ENCODE measurements around the gene RECQL5.

RECQL5 gene

DNA sequence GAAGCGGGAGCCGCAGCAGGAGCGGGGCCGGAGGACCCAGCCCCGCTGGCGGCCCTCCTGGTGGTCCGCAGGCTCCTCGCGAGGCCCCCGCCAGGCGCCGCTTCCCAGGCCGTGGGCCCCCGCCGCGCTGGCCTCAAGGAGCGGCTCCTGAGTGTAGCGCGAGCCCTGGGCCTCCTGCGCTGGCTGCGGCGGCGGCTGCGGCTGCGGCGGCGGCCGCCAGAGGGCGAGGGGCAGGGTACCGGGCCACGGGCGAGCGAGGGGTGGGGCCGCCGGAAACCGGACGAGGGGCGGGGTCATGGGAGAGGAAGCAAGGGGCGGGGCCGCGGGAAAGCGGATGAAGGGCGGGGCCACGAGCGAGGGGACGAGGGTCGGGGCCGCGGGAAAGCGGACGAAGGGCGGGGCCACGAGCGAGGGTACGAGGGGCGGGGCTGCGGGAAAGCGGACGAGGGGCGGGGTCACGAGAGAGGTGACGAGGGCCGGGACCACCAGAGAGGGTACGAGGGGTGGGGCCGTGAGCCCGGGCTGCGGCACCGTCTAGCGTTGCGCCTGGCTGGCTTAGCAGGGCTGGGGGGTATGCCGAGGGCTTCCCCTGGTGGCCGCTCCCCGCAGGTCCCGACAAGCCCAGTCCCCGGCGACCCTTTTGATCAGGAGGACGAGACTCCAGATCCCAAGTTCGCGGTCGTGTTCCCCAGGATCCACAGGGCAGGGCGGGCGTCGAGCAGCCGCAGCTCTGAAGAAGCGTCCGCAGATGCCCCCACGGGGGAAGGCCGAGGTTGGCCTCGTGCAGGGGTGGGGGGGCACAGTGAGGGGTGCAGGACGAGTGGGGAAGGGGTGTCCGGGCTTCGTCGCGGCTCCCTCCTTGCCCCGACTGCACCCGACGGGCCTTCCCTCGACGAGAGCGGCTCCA is 77.7 kb downstream of the RECQL5 start (continued):
- TF ChIP-seq, protein P1, sequence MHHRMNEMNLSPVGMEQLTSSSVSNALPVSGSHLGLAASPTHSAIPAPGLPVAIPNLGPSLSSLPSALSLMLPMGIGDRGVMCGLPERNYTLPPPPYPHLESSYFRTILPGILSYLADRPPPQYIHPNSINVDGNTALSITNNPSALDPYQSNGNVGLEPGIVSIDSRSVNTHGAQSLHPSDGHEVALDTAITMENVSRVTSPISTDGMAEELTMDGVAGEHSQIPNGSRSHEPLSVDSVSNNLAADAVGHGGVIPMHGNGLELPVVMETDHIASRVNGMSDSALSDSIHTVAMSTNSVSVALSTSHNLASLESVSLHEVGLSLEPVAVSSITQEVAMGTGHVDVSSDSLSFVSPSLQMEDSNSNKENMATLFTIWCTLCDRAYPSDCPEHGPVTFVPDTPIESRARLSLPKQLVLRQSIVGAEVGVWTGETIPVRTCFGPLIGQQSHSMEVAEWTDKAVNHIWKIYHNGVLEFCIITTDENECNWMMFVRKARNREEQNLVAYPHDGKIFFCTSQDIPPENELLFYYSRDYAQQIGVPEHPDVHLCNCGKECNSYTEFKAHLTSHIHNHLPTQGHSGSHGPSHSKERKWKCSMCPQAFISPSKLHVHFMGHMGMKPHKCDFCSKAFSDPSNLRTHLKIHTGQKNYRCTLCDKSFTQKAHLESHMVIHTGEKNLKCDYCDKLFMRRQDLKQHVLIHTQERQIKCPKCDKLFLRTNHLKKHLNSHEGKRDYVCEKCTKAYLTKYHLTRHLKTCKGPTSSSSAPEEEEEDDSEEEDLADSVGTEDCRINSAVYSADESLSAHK (tag by site-specific recombination; IDR thresholded peaks at IDR 0.05) = 0 out of 2 replicates have a peak, but pooled peaks have one; percentile 14
- no peak for TF ChIP-seq ZNF239 (tag by site-specific recombination; IDR thresholded peaks at IDR 0.05)
- peak; percentile 78 for TF ChIP-seq KLF8 (tag by site-specific recombination; IDR thresholded peaks at IDR 0.05)
- no peak for TF ChIP-seq ZFP37 (tag by site-specific recombination; IDR thresholded peaks at IDR 0.05)
- TF ChIP-seq, protein P2, sequence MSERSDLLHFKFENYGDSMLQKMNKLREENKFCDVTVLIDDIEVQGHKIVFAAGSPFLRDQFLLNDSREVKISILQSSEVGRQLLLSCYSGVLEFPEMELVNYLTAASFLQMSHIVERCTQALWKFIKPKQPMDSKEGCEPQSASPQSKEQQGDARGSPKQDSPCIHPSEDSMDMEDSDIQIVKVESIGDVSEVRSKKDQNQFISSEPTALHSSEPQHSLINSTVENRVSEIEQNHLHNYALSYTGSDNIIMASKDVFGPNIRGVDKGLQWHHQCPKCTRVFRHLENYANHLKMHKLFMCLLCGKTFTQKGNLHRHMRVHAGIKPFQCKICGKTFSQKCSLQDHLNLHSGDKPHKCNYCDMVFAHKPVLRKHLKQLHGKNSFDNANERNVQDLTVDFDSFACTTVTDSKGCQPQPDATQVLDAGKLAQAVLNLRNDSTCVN (tag by site-specific recombination; optimal IDR thresholded peaks at IDR 0.05) = peak; percentile 61
- no peak for TF ChIP-seq ZNF623 (tag by site-specific recombination; IDR thresholded peaks at IDR 0.05)
- TF ChIP-seq ZBTB7A (tag by site-specific recombination; IDR thresholded peaks at IDR 0.05; ENCODE audit: low read depth) = peak; percentile 61; the same call in 1 of the 2 replicates
- peak; percentile 41; the same call in 1 of the 2 replicates for TF ChIP-seq ZSCAN30 (tag by site-specific recombination; IDR thresholded peaks at IDR 0.05)
- TF ChIP-seq ZBTB20 (tag by site-specific recombination; IDR thresholded peaks at IDR 0.05) = no peak
- peak; percentile 64 for TF ChIP-seq ZNF335 (tag by site-specific recombination; conservative IDR thresholded peaks at IDR 0.05)
- TF ChIP-seq ZXDB (tag by site-specific recombination; IDR thresholded peaks at IDR 0.05) = no peak
- TF ChIP-seq, protein P3, sequence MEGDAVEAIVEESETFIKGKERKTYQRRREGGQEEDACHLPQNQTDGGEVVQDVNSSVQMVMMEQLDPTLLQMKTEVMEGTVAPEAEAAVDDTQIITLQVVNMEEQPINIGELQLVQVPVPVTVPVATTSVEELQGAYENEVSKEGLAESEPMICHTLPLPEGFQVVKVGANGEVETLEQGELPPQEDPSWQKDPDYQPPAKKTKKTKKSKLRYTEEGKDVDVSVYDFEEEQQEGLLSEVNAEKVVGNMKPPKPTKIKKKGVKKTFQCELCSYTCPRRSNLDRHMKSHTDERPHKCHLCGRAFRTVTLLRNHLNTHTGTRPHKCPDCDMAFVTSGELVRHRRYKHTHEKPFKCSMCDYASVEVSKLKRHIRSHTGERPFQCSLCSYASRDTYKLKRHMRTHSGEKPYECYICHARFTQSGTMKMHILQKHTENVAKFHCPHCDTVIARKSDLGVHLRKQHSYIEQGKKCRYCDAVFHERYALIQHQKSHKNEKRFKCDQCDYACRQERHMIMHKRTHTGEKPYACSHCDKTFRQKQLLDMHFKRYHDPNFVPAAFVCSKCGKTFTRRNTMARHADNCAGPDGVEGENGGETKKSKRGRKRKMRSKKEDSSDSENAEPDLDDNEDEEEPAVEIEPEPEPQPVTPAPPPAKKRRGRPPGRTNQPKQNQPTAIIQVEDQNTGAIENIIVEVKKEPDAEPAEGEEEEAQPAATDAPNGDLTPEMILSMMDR (tag by site-specific recombination; IDR thresholded peaks at IDR 0.05) = peak; percentile 58
- peak; percentile 70 for TF ChIP-seq SP3 (tag by site-specific recombination; IDR thresholded peaks at IDR 0.05)
- TF ChIP-seq SP7 (tag by site-specific recombination; IDR thresholded peaks at IDR 0.05) = 0 out of 2 replicates have a peak, but pooled peaks have one; percentile 24

DNA sequence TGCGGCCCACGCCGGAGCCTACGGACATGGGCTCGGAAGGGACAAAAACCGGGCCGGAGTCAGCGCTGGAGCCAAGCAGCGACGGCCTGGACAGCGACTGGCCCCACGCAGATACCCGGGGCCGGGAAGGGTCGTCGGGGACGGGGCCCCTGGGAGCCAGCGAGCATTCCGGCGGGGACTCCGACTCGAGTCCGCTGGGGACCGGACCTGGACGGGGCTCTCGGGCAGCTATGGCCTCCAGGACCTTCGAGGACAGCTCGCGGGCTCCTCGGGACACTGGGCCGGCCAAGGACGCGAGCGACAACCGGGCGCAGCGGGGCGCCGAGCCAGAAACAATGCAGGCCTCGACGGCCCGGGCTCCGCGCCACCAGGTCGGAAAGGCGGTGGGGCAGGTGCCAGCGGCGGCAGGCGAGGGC is 78.3 kb downstream of the RECQL5 start:
- H3K27ac ChIP-seq (ENCODE audit: extremely low read depth, low read depth, low read length) = peak overlapping the region; percentile 46; the same call in 1 of the 2 replicates
- H3K9me3 ChIP-seq (ENCODE audit: control insufficient read depth, insufficient read depth, low read depth, low read length) = no peaks in the 10 kb centered on the region
- H3K4me3 ChIP-seq (ENCODE audit: low read depth, low read length) = no peak overlapping the region
- ChIA-PET CTCF (interaction anchor here (0.5 to 1.2 kb wide), 8 partner anchors 9 to 160 kb away, joined by 3 to 7 read pairs (median 4); no protein-coding TSS in a partner anchor), POLR2A (interaction anchor here (0.6 kb wide), 1 partner anchor 46 kb away, joined by 3 read pairs; no protein-coding TSS in a partner anchor)
- H3K36me3 ChIP-seq (ENCODE audit: control insufficient read depth in 2 of 2, insufficient read depth in 1 of 2, low read length in 2 of 2) = no peaks in the 10 kb centered on the region
- TF ChIP-seq, protein P4, sequence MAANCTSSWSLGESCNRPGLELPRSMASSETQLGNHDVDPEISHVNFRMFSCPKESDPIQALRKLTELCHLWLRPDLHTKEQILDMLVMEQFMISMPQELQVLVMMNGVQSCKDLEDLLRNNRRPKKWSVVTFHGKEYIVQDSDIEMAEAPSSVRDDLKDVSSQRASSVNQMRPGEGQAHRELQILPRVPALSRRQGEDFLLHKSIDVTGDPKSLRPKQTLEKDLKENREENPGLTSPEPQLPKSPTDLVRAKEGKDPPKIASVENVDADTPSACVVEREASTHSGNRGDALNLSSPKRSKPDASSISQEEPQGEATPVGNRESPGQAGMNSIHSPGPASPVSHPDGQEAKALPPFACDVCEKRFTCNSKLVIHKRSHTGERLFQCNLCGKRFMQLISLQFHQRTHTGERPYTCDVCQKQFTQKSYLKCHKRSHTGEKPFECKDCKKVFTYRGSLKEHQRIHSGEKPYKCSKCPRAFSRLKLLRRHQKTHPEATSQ (tag by site-specific recombination; IDR thresholded peaks at IDR 0.05) = no peak
- no peak for TF ChIP-seq ZNF776 (tag by site-specific recombination; IDR thresholded peaks at IDR 0.05; ENCODE audit: borderline replicate concordance)
- peaks cover 2% of the 10 kb centered on the region; the same call in 1 of the 2 replicates for H3K4me1 ChIP-seq (ENCODE audit: control insufficient read depth, insufficient read depth, low read length)
